Measurements from ENCODE around the gene SH2D3C.

DNA sequence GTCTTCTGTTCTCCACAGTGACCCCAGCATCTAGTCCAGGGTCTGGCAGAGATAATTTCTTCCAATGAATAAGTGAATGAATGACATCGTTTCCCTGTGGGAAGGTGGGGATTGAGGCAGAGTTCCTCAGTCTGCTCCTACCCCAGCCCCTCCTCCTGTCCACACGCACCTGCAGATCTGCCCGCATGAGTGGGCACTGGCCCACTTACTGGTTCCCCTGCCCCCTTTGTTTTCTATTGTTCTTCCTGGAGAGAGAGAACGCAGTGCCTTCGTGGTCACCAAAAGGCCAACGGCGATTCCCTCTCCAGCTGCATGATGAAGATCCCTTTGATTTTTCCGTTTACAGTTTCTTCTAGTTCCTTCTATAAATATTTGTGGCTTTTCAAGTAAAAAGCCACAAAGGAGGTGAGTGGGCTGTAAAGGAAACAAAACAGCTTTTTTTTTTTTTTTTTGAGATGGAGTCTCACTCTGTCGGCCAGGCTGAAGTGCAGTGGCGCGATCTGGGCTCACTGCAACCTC lies 18.4 kb upstream of the SH2D3C start:
- TF ChIP-seq, protein P1, sequence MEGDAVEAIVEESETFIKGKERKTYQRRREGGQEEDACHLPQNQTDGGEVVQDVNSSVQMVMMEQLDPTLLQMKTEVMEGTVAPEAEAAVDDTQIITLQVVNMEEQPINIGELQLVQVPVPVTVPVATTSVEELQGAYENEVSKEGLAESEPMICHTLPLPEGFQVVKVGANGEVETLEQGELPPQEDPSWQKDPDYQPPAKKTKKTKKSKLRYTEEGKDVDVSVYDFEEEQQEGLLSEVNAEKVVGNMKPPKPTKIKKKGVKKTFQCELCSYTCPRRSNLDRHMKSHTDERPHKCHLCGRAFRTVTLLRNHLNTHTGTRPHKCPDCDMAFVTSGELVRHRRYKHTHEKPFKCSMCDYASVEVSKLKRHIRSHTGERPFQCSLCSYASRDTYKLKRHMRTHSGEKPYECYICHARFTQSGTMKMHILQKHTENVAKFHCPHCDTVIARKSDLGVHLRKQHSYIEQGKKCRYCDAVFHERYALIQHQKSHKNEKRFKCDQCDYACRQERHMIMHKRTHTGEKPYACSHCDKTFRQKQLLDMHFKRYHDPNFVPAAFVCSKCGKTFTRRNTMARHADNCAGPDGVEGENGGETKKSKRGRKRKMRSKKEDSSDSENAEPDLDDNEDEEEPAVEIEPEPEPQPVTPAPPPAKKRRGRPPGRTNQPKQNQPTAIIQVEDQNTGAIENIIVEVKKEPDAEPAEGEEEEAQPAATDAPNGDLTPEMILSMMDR (IDR thresholded peaks at IDR 0.05; ENCODE audit: poor library complexity, severe bottlenecking): no peak
- TF ChIP-seq, protein P2, sequence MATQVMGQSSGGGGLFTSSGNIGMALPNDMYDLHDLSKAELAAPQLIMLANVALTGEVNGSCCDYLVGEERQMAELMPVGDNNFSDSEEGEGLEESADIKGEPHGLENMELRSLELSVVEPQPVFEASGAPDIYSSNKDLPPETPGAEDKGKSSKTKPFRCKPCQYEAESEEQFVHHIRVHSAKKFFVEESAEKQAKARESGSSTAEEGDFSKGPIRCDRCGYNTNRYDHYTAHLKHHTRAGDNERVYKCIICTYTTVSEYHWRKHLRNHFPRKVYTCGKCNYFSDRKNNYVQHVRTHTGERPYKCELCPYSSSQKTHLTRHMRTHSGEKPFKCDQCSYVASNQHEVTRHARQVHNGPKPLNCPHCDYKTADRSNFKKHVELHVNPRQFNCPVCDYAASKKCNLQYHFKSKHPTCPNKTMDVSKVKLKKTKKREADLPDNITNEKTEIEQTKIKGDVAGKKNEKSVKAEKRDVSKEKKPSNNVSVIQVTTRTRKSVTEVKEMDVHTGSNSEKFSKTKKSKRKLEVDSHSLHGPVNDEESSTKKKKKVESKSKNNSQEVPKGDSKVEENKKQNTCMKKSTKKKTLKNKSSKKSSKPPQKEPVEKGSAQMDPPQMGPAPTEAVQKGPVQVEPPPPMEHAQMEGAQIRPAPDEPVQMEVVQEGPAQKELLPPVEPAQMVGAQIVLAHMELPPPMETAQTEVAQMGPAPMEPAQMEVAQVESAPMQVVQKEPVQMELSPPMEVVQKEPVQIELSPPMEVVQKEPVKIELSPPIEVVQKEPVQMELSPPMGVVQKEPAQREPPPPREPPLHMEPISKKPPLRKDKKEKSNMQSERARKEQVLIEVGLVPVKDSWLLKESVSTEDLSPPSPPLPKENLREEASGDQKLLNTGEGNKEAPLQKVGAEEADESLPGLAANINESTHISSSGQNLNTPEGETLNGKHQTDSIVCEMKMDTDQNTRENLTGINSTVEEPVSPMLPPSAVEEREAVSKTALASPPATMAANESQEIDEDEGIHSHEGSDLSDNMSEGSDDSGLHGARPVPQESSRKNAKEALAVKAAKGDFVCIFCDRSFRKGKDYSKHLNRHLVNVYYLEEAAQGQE (IDR thresholded peaks at IDR 0.05; ENCODE audit: borderline replicate concordance): no peak
- TF ChIP-seq POLR2AphosphoS5 (IDR thresholded peaks at IDR 0.05): no peak
- no peak for TF ChIP-seq MXI1 (conservative IDR thresholded peaks at IDR 0.05; ENCODE audit: poor library complexity, severe bottlenecking)
- TF ChIP-seq RAD21 (conservative IDR thresholded peaks at IDR 0.05): no peak
- no peak for TF ChIP-seq EZH2 (IDR thresholded peaks at IDR 0.05; ENCODE audit: borderline replicate concordance, insufficient read depth, low read length, poor library complexity, severe bottlenecking)
